Activated T-helper 17 cell treated with anti-CD3 and anti-CD28 coated beads, Interleukin-2, amount 50 U/mL, for 72 hours (primary cell): ENCODE data around the gene ARHGAP10. TPM values are rescaled to one million over a fixed set of nuclear protein-coding genes. Genes with fewer than 3 reads are reported as not detected.
A peak's percentile ranks its signal among the peaks of the same experiment; 100 is the strongest.

Experiments
- ATAC-seq: fragments of 150-1000 bp; cut with Tn5 transposase; replicated peaks from 2 replicates; pipeline ENCODE4 v1.10.0; 2021; ENCODE audit warnings: mild to moderate bottlenecking, moderate library complexity
- H3K27ac Mint-ChIP-seq: one replicate; pipeline ENCODE4 v1.8.0; 2022; ENCODE audit warnings: mixed read lengths
- H3K27me3 Mint-ChIP-seq: one replicate; pipeline ENCODE4 v1.8.0; 2022; ENCODE audit warnings: mixed read lengths
- H3K36me3 Mint-ChIP-seq: one replicate; pipeline ENCODE4 v1.8.0; 2022; ENCODE audit warnings: low read depth, mild to moderate bottlenecking, mixed read lengths
- H3K4me1 Mint-ChIP-seq: one replicate; pipeline ENCODE4 v1.8.0; 2022; ENCODE audit warnings: mixed read lengths
- H3K4me3 Mint-ChIP-seq: one replicate; pipeline ENCODE4 v1.8.0; 2022; ENCODE audit warnings: mild to moderate bottlenecking, mixed read lengths
- H3K9me3 Mint-ChIP-seq: one replicate; pipeline ENCODE4 v1.8.0; 2022; ENCODE audit warnings: mixed read lengths
- total RNA-seq, 2 donors: library from RNA; stranded (reverse); gene quantifications; one replicate each; pipeline ENCODE4 v1.2.3, GENCODE V29; 2022

ARHGAP10 gene
- total RNA-seq, 2 donors from 2014 or later: 11.1 to 14.7 TPM

GRCh38 chr4:147828331-147828905 lies 96.5 kb downstream of the ARHGAP10 start:
- Mint-ChIP-seq H3K4me1 (peaks cover 9% of the 10 kb centered on the region), H3K27ac (no peak overlapping the region), H3K9me3 (no peaks in the 10 kb centered on the region), H3K36me3 (peaks cover 11% of the 10 kb centered on the region), H3K4me3 (no peak overlapping the region), H3K27me3 (no peaks in the 10 kb centered on the region)
- no peak for ATAC-seq

- H3K36me3 Mint-ChIP-seq: peaks cover 4% of the 10 kb centered on the region
- no peak for ATAC-seq
- H3K27ac Mint-ChIP-seq: peak overlapping the region; percentile 29
- no peaks in the 10 kb centered on the region for H3K27me3 Mint-ChIP-seq
- H3K9me3 Mint-ChIP-seq: no peaks in the 10 kb centered on the region
- peaks cover 12% of the 10 kb centered on the region for H3K4me1 Mint-ChIP-seq
- H3K4me3 Mint-ChIP-seq: no peak overlapping the region
Measured at GRCh38 chr4:147829401-147830101, 97.7 kb downstream of the ARHGAP10 start.

- H3K27ac Mint-ChIP-seq: no peak overlapping the region
- ATAC-seq: no peak
- H3K27me3 Mint-ChIP-seq: no peaks in the 10 kb centered on the region
- no peak overlapping the region for H3K4me3 Mint-ChIP-seq
- peaks cover 12% of the 10 kb centered on the region for H3K4me1 Mint-ChIP-seq
- no peaks in the 10 kb centered on the region for H3K9me3 Mint-ChIP-seq
- peaks cover 4% of the 10 kb centered on the region for H3K36me3 Mint-ChIP-seq
Measured at GRCh38 chr4:147830102-147830463, 98.2 kb downstream of the ARHGAP10 start.

DNA sequence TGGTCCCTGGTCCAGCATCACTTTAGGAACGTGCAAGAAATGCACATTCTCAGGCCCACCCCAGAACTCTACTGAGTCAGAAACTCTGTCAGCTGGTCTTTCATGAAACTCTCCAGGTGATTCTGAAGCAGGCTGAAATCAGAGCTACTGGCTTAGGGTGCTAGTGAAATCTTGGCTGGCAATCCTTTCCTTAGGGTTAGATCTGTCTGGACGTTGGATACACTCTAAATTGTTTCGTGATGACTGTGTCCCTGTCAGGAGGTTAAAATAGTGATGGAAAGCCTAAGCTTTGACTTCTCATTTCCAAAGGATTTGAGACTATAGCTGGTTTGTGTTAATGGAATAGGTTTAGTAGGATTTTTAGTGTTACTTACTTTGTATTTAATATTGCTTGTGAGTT lies 99.1 kb downstream of the ARHGAP10 start:
- no peaks in the 10 kb centered on the region for H3K27me3 Mint-ChIP-seq
- no peak overlapping the region for H3K27ac Mint-ChIP-seq
- no peak overlapping the region for H3K4me3 Mint-ChIP-seq
- H3K4me1 Mint-ChIP-seq: peaks cover 12% of the 10 kb centered on the region
- no peak for ATAC-seq
- H3K36me3 Mint-ChIP-seq: peaks cover 4% of the 10 kb centered on the region
- no peaks in the 10 kb centered on the region for H3K9me3 Mint-ChIP-seq

DNA sequence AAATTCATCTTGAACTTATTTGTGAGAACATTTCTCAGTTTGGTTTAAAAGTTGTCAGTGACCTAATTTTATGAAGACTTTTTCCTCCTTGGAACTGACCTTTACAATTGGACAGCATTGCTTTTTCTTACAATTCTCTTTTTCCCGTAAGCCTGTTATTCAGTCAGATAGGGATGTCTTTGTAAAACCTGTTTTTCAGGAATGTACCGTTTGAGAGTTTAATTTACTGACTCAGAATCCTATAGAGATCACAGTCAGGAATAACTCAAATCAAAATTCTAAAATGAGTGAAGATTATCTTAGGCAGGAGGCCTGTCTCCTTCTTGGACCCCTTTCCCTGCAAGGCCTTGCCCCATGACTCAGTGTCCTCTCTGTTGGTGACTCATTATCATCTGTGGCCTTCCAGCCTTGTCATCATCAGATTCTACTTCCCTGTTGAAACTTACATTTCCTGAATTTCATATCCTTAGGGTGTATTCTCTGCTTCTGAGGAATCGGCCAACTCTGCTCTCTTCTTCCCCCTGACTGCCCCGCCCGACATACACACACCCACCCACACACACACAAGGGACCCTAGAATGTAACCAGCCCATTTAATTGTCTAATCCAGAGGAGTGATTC lies 99.8 kb downstream of the ARHGAP10 start:
- Mint-ChIP-seq H3K4me3 (no peak overlapping the region), H3K27ac (peak overlapping the region; percentile 66), H3K36me3 (peaks cover 4% of the 10 kb centered on the region), H3K9me3 (no peaks in the 10 kb centered on the region), H3K27me3 (no peaks in the 10 kb centered on the region), H3K4me1 (peaks cover 12% of the 10 kb centered on the region)
- peak; percentile 72 for ATAC-seq

DNA sequence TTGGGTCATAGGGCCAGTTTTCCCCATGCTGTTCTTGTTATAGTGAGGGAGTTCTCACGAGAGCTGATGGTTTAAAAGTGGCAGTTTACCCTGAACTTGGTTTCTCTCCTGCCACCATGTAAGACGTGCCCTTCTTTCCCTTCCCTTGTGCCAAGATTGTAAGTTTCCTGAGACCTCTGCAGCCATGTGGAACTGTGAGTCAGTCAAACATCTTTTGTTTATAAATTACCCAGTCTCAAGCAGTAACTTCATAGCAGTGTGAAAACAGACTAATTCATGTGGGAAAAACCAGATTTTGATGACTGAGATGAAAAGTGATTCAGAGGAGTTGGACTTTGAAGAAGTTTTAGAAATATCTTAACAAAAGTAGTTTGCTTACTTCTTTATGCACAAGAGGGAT lies 101.4 kb downstream of the ARHGAP10 start:
- Mint-ChIP-seq H3K27ac (peak overlapping the region; percentile 12), H3K4me3 (peak overlapping the region; percentile 2), H3K27me3 (no peaks in the 10 kb centered on the region), H3K9me3 (no peaks in the 10 kb centered on the region), H3K36me3 (peaks cover 4% of the 10 kb centered on the region), H3K4me1 (peaks cover 18% of the 10 kb centered on the region)
- peak; percentile 70 for ATAC-seq

DNA sequence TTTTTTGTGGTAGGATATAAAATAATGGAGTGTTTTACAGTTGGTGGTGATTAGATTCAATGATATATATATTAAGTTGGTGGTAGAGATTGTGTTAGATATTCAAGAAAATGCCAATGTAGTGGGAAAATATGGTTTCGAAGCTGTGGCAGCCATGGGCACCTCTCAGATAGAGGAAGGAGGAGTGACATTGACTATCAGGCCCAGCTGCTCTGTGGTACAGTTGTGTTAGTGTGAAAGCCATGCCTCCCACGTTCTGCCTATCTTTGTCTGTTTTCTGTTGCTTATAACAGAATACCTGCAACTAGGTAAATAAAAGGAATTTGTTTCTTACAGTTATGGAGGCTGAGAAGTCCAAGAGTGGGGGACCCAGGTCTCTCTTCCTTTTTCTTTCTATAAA lies 101.9 kb downstream of the ARHGAP10 start:
- peak overlapping the region; percentile 12 for H3K27ac Mint-ChIP-seq
- no peaks in the 10 kb centered on the region for H3K27me3 Mint-ChIP-seq
- H3K36me3 Mint-ChIP-seq: peaks cover 4% of the 10 kb centered on the region
- H3K4me1 Mint-ChIP-seq: peaks cover 18% of the 10 kb centered on the region
- H3K9me3 Mint-ChIP-seq: no peaks in the 10 kb centered on the region
- ATAC-seq: no peak
- H3K4me3 Mint-ChIP-seq: peak overlapping the region; percentile 2

GRCh38 chr4:147834480-147834879 lies 102.6 kb downstream of the ARHGAP10 start:
- Mint-ChIP-seq H3K4me3 (no peak overlapping the region), H3K4me1 (peaks cover 18% of the 10 kb centered on the region), H3K27me3 (no peaks in the 10 kb centered on the region), H3K36me3 (peaks cover 4% of the 10 kb centered on the region), H3K27ac (no peak overlapping the region), H3K9me3 (no peaks in the 10 kb centered on the region)
- ATAC-seq: no peak

GRCh38 chr4:147836807-147837206 lies 104.9 kb downstream of the ARHGAP10 start:
- no peak overlapping the region for H3K27ac Mint-ChIP-seq
- H3K4me3 Mint-ChIP-seq: peak overlapping the region; percentile 16
- ATAC-seq: peak; percentile 65
- H3K36me3 Mint-ChIP-seq: peaks cover 3% of the 10 kb centered on the region
- H3K27me3 Mint-ChIP-seq: no peaks in the 10 kb centered on the region
- H3K4me1 Mint-ChIP-seq: peaks cover 15% of the 10 kb centered on the region
- no peaks in the 10 kb centered on the region for H3K9me3 Mint-ChIP-seq

GRCh38 chr4:147837435-147837834 lies 105.5 kb downstream of the ARHGAP10 start:
- H3K27ac Mint-ChIP-seq: no peak overlapping the region
- no peak for ATAC-seq
- no peaks in the 10 kb centered on the region for H3K27me3 Mint-ChIP-seq
- peaks cover 13% of the 10 kb centered on the region for H3K4me1 Mint-ChIP-seq
- no peaks in the 10 kb centered on the region for H3K36me3 Mint-ChIP-seq
- H3K4me3 Mint-ChIP-seq: peak overlapping the region; percentile 16
- H3K9me3 Mint-ChIP-seq: no peaks in the 10 kb centered on the region

- no peaks in the 10 kb centered on the region for H3K9me3 Mint-ChIP-seq
- no peaks in the 10 kb centered on the region for H3K27me3 Mint-ChIP-seq
- peaks cover 17% of the 10 kb centered on the region for H3K4me1 Mint-ChIP-seq
- H3K4me3 Mint-ChIP-seq: no peak overlapping the region
- no peaks in the 10 kb centered on the region for H3K36me3 Mint-ChIP-seq
- H3K27ac Mint-ChIP-seq: no peak overlapping the region
- ATAC-seq: no peak
Measured at GRCh38 chr4:147837854-147838253, 106.0 kb downstream of the ARHGAP10 start.

- Mint-ChIP-seq H3K9me3 (no peaks in the 10 kb centered on the region), H3K4me3 (no peak overlapping the region), H3K4me1 (peaks cover 13% of the 10 kb centered on the region), H3K27ac (no peak overlapping the region), H3K36me3 (no peaks in the 10 kb centered on the region), H3K27me3 (no peaks in the 10 kb centered on the region)
- ATAC-seq: no peak
Measured at GRCh38 chr4:147839200-147839599, 107.3 kb downstream of the ARHGAP10 start.

DNA sequence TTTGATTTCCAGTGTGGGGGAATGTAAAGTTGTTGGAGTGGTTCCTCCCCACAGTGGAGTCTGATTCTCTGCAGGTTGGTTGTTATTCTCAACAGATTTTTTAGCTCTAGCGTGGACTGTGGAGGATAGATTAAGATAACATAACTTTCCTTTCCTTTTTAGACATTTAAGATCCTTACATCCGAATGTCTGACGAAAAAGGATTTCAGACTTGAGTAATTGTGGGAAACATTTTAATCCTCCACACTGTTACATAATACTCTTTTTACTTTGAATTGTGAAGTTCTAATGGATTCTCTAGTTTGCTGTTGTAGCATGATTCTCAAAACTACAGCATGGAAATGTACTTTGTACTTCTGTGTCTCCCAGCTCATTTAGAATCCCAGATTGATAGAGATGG lies 107.8 kb downstream of the ARHGAP10 start:
- peaks cover 13% of the 10 kb centered on the region for H3K4me1 Mint-ChIP-seq
- no peak for ATAC-seq
- no peak overlapping the region for H3K4me3 Mint-ChIP-seq
- H3K36me3 Mint-ChIP-seq: no peaks in the 10 kb centered on the region
- no peaks in the 10 kb centered on the region for H3K9me3 Mint-ChIP-seq
- no peaks in the 10 kb centered on the region for H3K27me3 Mint-ChIP-seq
- no peak overlapping the region for H3K27ac Mint-ChIP-seq

DNA sequence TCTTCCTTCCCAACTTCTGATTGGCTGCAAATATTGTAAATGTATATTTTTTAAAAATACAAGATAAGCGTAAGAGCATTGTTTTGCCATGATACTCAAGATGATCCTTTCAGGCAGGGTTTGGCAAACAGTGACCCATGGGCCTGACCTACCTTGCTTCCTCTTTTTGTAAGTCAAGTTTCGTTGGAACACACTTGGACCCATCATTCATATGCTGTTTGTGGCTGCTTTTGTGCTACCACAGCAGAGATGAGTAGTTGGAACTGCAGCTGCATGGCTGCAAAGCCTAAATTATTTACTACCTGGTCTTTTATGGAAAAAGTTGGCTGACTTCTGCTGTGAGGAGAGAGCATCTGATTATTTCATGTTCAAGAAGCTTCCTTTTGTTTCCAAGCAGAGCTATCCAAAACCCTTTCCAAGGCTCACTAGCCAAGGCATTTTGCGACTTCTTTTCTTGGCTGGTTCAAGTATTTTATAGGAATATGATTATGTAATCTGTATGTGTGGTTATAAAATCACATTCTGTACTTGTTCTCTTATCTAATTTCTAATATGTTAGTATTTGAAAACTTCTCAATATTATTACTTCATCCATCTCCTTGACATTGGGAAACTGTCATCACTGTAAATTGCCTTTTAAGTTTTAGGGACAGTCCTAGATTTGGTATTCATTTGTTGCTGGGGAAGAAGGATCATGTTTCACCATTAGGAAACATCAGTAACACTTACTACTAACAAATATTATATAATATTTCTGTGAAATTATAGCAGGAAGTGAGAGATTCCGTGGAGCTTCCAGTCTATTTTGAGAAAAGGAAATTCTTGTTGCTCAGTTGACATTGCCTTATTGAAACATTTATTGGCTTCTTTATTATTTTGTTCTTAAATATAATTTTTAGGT lies 109.2 kb downstream of the ARHGAP10 start:
- Mint-ChIP-seq H3K27ac (no peak overlapping the region), H3K9me3 (no peaks in the 10 kb centered on the region), H3K4me1 (peaks cover 13% of the 10 kb centered on the region), H3K27me3 (no peaks in the 10 kb centered on the region), H3K36me3 (no peaks in the 10 kb centered on the region), H3K4me3 (no peak overlapping the region)
- no peak for ATAC-seq
